GM21367 (cell line): ENCODE measurements around the gene FASLG.

Experiments
- ATAC-seq: cut with Tn5 transposase; IDR thresholded peaks from one replicate; pipeline ENCODE4 v1.9.1; 2021; ENCODE audit not compliant: unreplicated experiment

Gene FASLG

DNA sequence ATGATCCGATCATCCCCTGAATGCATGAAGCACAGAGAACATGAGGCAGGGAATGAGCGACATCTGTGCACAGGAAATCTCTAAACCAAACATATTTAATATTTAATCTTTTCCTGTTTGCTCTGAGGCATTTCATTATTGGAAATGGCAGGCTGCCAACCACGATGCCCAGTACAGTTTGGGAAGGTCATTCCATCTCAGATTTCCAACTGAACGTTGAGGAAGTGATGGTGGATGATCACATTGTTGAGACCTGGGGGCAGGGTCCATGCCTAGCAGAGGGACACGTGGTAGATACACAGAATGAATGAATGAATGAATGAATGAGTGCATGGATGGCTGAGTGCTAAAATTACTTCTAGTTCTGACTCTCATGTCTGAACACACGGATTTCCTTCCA, 15.9 kb upstream of the FASLG start:
- no peak for ATAC-seq

DNA sequence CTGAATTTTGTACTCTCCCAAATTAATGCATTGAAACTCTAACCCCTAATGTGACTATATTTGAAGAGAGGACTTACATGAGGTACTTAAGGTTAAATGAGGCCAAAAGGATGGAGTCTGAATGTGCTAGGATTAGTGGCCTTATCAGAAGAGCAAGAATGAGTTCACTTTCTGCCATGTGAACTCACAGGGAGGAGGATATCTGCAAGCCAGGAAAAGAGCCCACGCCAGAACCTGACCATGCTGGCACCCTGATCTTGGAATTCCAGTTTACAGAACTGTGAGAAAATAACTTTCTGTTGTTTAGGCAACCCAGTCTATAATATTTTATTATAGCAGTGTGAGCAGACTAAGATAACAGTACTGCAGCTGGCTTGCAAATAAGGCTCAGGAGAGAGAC, 12.2 kb upstream of the FASLG start:
- ATAC-seq = no peak

DNA sequence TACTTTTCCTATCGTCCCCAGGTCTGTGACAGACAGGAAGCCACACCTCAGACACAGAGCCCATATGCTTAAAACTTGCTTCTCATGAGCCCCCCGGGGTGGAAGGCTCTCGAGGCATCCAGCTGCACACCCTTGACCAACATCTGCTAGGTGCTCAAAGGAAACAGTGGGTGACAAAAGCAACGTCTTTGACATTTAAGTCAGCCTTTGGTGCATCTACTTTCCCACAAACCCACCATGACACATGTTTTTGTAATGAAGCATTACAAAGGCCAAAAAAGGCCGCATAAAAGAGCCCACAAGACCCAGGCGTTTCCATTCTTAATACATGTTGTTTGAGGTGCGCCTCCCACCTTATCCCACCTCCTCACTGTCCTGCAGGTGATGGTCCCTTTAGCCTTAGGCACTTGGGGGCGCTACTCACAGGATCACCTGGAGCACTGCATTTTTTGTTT, 11.8 kb upstream of the FASLG start:
- no peak for ATAC-seq

DNA sequence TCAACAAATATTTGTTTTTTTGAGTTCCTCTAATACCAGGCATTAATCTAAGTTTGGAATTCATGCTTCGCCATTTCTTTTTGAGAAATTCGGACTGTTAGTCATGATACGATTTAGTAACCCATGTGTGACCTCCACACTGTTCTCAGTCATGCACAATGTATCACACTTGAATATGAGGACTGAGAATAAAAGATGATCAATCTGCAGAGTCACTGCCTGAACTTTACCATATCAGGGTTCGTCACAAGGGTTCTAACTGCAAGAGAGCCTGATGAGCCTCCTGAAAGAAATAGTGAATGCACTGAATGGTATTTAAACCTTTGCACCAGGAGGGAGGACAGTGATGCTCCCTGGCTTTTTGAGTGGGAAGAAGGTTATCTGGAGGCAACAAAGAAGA, 10.9 kb upstream of the FASLG start:
- ATAC-seq = no peak

DNA sequence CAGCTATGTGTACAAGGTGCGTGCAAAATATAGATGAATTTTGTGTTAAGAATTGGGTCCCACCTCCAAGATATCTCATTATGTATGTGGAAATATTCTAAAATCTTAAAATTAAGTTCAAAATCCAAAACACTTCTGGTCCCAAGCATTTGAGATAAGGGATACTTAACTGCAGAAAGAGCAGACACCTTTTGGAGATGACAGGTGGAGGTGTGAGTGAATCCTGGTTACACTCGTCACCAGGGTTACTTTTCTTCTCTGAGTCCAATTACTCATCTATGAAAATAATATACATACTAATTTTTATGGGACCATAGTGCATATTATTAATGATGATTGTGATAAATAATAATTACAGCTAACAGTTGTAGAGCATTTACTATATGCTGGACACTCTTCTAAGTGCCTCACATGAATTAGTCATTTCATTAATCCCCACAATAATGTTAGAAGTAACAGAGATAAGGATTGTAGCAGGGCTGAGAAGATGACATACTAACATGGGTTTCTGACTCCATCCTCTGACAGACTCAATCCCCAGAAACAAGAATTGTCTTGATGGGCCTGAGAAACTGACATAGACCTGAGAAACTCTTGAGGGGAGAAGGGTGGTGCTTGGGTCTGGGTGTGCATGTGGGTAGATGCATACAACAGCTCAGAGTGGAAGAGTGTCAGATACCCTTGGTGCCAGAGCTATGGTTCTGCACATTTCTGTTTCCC, 8.3 kb upstream of the FASLG start:
- no peak for ATAC-seq

DNA sequence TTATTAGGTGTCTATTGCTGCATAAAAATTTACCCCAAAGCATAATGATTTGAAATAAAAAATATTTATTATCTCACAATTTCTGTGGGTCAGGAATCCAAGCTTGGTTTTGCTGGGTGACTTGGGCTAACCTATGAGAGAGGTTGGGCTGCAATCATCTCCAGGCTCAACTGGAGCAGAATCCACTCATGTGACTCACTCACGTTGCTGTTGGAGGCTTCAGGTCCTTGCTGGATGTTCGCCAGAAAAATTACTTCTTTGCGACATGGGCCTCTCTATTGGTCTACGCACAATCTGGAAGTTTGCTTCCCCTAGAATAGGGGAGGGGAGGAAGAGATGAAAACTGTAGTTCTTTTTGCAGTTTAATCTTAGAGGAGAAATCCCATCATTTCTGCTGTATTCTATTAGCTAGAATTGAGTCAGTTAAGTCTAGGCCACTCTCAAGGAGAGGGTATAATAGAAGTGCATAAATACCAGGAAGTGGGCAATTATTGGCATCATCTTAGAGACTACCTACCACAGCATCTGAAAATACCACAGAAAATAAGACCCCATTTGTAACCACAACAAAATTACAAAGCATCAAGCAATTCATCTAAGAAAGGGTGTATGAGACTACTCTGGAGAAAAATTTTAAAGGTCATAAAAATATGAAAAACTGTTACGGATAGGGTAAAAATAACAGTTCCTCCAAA, 5.7 kb upstream of the FASLG start:
- no peak for ATAC-seq

DNA sequence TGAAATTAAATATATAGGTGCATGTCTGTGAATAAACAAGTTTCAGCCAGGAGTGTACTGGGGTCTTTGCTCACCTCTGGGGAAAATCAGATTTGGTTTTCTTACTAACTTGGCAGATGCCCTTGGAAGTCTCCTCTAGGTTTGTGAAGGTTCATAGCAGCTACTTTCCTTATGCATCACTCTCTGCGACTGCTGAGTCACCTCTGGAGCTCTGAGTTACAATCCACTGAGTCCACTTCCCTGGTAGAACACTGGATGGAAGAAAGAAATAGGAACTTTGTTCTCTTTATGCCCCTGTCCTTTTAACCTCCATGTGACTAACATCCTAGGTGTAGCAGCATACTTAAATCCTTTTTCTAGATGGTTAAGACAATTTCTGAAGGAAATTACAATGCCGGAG, 4.4 kb upstream of the FASLG start:
- ATAC-seq = no peak

DNA sequence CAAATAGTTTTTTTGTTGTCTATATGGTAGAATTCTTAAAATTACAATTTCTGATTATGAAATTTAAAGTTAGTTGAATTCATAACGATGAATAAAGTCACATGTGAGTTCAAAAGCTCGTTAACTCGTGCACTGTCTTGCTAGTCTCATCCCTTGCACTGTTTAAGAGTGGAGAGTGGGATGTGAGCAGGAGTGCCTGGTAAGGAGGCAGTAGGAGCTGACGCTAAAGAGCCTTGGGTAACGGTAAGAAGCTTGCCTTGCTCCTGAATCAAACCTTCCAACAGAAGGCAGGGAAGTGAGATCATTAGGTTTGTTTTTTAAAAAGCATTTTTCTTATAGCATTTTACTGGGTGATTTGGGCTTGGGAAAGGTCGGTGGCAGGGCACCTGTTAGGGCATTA, 2.3 kb upstream of the FASLG start:
- ATAC-seq = no peak

DNA sequence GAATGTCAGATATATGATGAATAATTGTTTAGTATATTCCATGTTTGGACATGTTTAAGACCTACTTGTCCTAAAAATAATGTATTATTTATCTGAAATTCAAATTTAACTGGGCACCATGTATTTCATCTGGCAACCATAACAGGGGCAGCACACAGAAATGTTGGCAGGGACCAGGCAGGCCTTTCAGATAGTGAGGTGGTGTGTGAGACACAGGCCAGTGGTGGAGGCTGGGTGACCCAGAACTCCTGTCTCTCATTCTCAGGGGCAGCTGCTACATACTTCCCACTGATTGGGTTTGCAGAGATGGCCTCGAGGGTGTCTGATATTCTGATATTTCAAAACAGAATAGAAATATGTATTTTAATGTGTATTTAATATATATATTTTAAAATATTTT, 1.3 kb upstream of the FASLG start:
- no peak for ATAC-seq

DNA sequence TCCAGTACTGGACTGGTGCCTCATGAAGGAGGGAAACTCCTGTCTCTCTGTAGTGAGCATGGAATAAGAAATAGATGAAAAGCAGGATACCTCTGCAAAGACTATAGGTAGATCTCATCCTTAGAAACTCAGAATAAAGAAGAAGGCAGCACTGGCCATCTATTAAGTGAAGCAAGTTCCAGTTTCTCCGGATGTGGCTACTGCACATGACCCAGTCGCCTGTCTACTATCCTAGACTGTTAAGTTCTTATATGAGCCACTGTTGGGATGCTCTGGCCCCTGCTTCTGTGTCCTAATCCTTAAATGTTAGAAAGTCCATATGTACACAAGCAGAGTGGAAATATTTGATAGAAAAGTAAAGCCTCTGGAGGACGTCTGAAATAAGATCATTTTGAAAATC, 2.2 kb downstream of the FASLG start:
- no peak for ATAC-seq

DNA sequence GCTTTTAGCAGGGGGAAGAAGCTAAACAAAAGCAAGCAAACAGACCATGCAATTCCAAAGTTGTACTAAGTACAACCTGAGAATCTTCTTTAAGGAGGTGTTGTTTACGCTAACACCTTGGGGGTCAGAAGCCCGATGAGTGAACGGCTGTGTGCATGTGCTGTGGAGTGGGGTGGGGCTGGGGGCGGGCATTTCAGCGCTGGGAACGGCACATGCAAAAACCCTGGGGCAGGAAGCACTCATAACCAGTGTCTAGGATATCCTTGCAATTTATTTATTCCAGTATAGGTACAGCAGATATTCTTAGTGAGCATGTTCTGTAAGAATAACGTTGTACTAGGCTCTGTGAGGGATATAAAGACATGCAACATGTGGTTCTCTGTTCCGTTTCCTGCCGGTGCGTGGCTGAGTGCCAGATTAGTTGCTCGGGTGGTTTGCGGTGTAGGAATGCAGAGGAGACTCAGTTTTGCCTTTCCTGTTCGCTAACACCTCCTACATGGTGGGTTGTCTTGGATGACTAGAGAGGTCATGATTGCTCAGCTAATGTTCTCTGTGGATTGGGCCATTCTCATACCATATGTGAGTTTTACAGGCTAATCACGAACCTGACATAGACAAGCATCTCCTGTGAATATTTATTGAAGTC, 3.7 kb downstream of the FASLG start:
- ATAC-seq = peak; percentile 79

DNA sequence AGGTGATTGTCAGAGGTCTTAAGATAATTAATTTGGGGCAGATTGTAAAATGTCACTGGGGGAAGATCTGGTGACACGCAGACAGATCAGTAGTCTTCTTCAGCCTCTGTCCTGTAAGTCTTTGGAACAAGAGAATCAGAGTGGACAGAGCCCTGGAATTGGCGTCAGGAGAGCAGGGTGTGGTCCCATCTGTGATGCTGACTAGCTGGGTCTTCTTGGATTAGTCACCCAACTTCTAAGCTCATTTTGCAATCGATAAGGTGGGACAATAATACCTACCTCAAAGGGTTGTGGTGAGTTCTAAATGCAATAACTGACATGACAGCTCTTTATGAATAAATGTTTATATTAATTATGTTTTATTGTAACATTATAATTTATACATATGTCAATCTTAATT, 4.8 kb downstream of the FASLG start:
- no peak for ATAC-seq

DNA sequence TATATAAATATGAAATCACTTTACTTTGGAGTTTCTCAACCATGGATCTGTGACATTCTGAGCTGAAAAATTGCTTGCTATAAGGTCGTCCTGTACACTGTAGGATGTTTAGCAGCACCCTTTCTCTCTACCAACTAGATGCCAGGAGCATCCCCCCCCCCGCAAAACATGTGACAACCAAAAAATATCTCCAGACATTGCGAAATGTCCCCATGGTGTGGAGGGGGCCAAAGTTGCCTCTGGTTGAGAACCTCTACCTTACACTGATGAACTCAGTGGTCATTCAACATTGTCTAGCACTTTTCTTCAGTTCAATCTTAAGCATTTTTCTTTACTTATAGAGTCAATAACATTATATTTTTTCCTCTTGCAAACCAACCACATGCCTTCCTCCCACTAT, 9.2 kb downstream of the FASLG start:
- ATAC-seq = no peak

DNA sequence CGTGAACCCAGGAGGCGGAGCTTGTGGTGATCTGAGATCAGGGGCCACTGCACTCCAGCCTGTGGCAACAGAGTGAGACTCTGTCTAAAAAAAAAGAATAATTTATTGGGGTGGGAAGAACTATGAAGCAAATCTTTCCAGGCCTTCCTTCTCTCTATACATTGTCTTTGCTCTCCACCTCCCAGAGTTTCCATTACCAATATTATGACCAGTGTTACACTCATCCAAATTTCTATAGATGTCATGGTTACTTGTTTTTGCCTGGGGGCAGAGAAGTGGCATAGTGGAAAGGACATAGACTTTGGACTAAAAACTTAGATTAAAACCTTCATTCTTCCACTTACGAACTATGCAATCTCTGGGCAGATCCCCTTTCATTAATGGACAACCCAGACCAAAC, 10.1 kb downstream of the FASLG start:
- ATAC-seq = no peak

DNA sequence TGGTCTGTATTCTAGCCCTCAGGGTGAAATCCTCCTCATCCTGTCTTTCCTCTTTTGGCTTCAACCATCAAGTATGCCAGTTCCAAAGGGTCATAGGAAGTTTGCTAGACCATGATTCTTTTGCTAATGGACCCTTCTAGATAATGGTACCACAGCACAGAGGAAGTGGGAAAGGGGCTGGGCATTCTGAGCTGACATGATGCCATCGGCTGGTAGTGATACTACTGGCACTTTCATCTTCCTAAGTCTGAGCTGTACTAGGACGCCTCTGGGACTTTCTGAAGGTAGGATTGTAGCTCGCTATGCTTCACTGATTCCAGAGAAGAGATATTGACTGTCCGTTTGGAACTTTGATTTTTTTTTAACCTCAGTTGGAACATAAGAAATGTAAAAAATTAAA, 11.4 kb downstream of the FASLG start:
- no peak for ATAC-seq

DNA sequence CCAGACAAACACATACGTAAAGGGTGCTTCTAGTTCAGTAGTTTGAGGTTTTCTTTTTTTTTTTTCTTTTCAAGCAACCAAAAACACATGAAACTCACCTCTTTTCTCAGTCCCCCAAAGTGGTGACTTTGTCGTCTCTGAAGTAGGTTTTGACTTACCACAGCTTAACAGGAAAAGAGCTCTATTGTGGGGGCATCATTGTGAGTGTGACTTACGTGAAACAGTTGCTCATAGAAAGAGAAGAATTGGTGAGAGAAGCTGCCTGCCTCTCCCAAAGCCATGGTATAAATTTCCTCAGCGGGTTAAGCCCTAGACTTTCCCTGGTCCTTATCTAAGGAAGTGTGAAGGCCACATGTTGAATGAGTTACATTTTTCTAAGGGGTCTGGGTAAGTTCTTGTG, 11.9 kb downstream of the FASLG start:
- ATAC-seq = no peak

DNA sequence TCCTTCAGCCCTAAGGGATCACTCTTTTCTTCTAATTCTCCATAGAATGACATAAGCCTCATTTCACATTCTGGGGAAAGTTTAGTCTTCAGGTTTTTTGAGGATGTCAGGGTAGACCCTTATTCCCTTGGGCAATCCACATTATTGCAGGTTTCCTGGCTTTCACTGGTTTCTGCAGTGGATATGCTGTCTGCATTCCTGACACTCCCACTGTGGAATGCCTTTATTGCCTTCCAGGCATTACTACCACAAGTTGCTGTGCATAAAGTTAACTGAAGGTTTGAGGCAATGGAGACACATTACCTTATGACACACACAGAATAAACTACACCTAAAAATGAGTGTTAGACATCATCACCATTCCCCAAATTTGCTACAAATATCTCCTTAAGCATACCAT, 12.7 kb downstream of the FASLG start:
- ATAC-seq = no peak

DNA sequence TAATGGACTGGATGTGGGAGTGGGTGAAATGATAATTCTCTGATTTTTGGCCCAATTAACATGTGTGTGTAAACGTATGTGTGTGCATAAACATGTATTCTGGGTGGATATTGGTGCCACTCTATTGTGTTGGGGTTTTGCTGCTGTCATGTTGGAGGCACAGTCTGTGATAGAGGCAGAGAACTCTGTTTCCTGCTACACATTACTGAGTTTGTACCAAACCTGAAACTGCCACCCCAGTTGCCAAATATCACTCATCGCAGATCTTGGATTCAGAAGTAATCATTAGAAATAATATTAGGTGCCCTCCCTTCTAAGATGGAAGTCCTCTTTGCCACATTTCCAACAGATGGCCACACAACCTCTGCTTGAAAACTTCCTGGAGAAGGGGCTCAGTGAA, 13.8 kb downstream of the FASLG start:
- no peak for ATAC-seq

DNA sequence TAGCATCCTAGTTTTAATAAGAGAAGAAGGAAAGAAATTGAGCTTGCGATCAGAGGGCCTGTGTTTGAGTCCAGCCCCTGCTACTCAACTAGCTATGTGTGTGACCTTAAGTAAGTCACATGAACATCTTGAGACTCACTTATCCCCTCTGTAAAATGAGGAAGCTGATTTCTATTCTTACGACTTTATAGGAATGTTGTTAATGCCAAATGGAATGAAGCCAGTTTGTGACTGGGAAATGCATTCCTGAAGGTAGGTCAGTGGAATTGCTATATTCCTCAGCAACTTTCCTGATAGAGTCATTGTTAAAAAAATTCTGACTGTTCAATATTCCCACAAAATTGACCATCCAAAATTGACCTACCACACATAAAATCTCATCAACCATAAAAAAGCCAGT, 14.9 kb downstream of the FASLG start:
- ATAC-seq = no peak

DNA sequence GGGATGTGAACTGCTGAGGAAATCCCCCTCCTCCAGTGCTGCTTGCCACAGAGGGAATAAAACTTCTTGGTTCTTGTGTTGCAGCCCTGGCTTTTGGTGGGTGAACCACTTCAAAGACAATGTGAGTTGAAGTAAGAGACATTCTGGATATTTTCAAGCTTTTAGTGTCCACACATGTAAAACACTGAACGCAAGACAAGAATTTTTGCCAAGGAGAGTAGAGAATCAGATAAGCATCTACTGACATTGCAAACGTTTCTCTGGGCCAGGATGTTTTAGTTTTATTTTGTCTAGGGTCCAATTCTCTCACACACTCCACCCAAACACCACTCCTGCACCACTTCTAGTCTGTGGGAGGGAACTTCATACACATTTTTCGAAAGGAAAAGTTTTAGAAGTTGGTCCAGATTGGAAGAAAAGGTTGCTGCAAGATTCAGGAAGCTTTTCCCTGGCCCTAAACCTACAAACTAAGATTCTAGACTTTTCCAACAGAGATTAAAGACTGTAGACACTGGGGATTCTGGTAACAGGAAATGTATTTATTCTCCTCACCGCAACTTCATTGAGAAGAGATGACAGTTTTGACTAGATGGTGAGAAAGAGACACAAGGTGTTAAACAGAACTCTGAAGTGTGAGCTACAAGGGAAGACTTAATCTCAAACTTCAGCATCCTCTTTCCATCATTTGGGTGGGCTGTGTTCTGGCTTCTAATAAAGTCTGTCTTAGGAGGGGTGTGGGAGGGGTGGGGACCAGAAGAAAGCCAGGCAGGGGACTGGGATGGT, 16.1 kb downstream of the FASLG start:
- no peak for ATAC-seq

DNA sequence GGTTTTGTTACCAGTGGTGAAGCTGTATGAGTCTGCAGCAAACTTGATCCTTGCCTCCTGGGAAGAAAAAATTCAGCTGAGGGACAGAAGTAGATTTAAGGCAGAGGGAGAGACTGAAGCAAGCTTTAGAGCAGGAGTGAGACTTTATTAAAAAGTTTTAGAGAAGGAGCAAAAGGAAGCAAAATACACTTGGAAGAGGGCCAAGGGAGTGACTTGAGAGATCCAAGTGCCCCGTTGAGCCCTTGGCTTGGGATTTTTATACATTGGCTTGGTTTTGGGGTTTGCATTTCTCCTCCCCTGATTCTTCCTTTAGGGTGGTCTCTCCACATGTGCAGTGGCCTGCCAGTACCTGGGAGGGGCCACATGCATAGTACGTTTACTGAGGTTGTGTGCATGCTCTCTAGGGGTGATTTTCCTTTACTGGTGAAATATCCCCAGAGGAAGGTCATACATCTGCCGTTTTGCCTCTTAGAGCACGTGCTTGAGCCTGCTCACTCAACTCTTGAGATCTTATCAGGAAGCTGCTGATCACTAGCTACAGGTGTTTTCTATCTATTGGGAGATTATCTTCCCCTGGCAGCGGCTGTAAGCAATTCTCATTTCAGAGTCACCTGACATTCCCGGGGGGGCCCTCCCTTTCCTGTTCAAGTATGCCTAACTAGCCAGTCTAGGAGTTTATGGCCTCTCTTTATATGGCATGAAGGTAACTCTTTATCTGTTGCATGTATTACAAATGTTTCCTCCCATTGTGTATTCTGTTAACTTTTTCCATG, 20.3 kb downstream of the FASLG start:
- no peak for ATAC-seq
